ENCODE data around the gene SYT7. TPM values are rescaled to one million over a fixed set of nuclear protein-coding genes. Genes with fewer than 3 reads are reported as not detected.
A peak's percentile ranks its signal among the peaks of the same experiment; 100 is the strongest.

Gene SYT7
- total and polyA plus RNA-seq, 11 donors = 12.4 to 34.7 (median 17.4) TPM

GRCh38 chr11:61477126-61477525 is 103.8 kb downstream of the SYT7 start:
- Histone ChIP-seq H3K9me3 (peaks cover 0 to 7% (median 0%) of the 10 kb centered on the region in 12 donors), H3K27me3 (no peaks in the 10 kb centered on the region), H3K27ac (peak overlapping the region in 5 of 12 donors; percentile 7 to 58 (median 34)), H3K4me1 (peaks cover 0 to 42% (median 16%) of the 10 kb centered on the region in 12 donors), H3K4me3 (no peak overlapping the region), H3K36me3 (peaks cover 0 to 6% (median 0%) of the 10 kb centered on the region in 9 donors)
- 57 to 70% (median 59%) methylated on average over 6 to 8 of the region's 8 CpGs for WGBS, 4 donors
- ATAC-seq = no peak
- DNase-seq = peak in 1 of 5 donors; percentile 50
- intact Hi-C loops (cut with DNase I) = loop anchor here (1.0 to 10.0 kb wide), 17 partner anchors 32 to 258 kb away; partner anchors contain the start of gene SYT7 (in 1 of the 10)
- TF ChIP-seq, protein P1, sequence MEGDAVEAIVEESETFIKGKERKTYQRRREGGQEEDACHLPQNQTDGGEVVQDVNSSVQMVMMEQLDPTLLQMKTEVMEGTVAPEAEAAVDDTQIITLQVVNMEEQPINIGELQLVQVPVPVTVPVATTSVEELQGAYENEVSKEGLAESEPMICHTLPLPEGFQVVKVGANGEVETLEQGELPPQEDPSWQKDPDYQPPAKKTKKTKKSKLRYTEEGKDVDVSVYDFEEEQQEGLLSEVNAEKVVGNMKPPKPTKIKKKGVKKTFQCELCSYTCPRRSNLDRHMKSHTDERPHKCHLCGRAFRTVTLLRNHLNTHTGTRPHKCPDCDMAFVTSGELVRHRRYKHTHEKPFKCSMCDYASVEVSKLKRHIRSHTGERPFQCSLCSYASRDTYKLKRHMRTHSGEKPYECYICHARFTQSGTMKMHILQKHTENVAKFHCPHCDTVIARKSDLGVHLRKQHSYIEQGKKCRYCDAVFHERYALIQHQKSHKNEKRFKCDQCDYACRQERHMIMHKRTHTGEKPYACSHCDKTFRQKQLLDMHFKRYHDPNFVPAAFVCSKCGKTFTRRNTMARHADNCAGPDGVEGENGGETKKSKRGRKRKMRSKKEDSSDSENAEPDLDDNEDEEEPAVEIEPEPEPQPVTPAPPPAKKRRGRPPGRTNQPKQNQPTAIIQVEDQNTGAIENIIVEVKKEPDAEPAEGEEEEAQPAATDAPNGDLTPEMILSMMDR (IDR thresholded peaks at IDR 0.05) = no peak
- TF ChIP-seq POLR2A (IDR thresholded peaks at IDR 0.05) = no peak

- H3K4me3 ChIP-seq = no peak overlapping the region
- no peak for DNase-seq
- TF ChIP-seq, protein P1 (IDR thresholded peaks at IDR 0.05) = no peak
- no peak for TF ChIP-seq POLR2A (IDR thresholded peaks at IDR 0.05)
- no peak overlapping the region for H3K27ac ChIP-seq
- peaks cover 0 to 40% (median 17%) of the 10 kb centered on the region in 12 donors for H3K4me1 ChIP-seq
- WGBS, 4 donors = 89 to 97% (median 92%) methylated on average over 3 of the region's 3 CpGs
- ATAC-seq = no peak
- H3K9me3 ChIP-seq = peaks cover 0 to 7% (median 0%) of the 10 kb centered on the region in 12 donors
- intact Hi-C loops (cut with DNase I) = loop anchor here (2.0 to 10.0 kb wide), 13 partner anchors 32 to 258 kb away; partner anchors contain the start of gene SYT7 (in 1 of the 10)
- H3K27me3 ChIP-seq = no peaks in the 10 kb centered on the region
- H3K36me3 ChIP-seq = peaks cover 0 to 6% (median 0%) of the 10 kb centered on the region in 9 donors
Observed at GRCh38 chr11:61476371-61476770, 104.5 kb downstream of the SYT7 start.

DNA sequence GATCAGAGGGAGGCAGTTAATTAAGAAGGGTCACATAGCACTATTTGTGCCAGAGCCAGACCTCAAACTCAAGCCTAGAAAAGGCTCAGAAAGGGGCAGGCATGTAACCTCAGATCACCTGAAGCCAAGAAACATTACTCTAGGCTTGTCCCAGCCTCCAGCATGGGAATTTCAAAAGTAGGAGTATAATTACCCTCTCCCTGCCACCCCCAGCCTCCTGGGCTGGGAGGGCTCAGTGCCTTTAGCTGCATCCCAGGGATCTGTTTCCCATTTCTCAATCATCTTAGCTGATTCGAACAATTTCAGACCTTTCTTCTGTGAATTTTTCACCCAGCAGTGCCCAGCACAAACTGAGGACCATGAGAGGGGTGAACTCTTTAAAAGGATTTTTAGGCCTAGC is 105.4 kb downstream of the SYT7 start:
- intact Hi-C loops (cut with DNase I) = loop anchor here in 9 of 10 donors (5.0 to 10.0 kb wide), 8 partner anchors 37 to 259 kb away; no protein-coding TSS in a partner anchor
- Histone ChIP-seq H3K36me3 (peaks cover 0 to 13% (median 3%) of the 10 kb centered on the region in 9 donors), H3K27me3 (no peaks in the 10 kb centered on the region), H3K9me3 (peaks cover 0 to 7% (median 0%) of the 10 kb centered on the region in 12 donors), H3K4me1 (peaks cover 0 to 33% (median 13%) of the 10 kb centered on the region in 12 donors), H3K4me3 (no peak overlapping the region), H3K27ac (no peak overlapping the region)
- no peak for ATAC-seq
- TF ChIP-seq, protein P1 (IDR thresholded peaks at IDR 0.05) = no peak
- 93 to 97% (median 94%) methylated on average over 1 of the region's 1 CpG for WGBS, 4 donors
- no peak for DNase-seq

- TF ChIP-seq, protein P1 (IDR thresholded peaks at IDR 0.05) = no peak
- TF ChIP-seq POLR2A (IDR thresholded peaks at IDR 0.05) = no peak
- DNase-seq (no peak), ATAC-seq (no peak)
- Histone ChIP-seq H3K27me3 (no peaks in the 10 kb centered on the region), H3K9me3 (peaks cover 0 to 7% (median 0%) of the 10 kb centered on the region in 12 donors), H3K4me3 (no peak overlapping the region), H3K27ac (peak overlapping the region in 5 of 12 donors; percentile 2 to 85 (median 77)), H3K36me3 (peaks cover 0 to 16% (median 9%) of the 10 kb centered on the region in 9 donors), H3K4me1 (peaks cover 0 to 33% (median 13%) of the 10 kb centered on the region in 12 donors)
- intact Hi-C loops (cut with DNase I) = loop anchor here in 1 of 10 donors (10.0 kb wide), 2 partner anchors 101 to 261 kb away; no protein-coding TSS in a partner anchor
- WGBS, 4 donors = 86 to 89% (median 87%) methylated on average over 6 of the region's 6 CpGs
Observed at GRCh38 chr11:61474013-61474643, 106.7 kb downstream of the SYT7 start.

Data from heart left ventricle (tissue), 16 donors.